ENCODE data around the gene AGO4.
"Not testable (repeated sequence)": the region's sequence is repeated elsewhere in the genome, so short reads cannot be mapped to it uniquely, and the experiment has no call there.

AGO4 gene

DNA sequence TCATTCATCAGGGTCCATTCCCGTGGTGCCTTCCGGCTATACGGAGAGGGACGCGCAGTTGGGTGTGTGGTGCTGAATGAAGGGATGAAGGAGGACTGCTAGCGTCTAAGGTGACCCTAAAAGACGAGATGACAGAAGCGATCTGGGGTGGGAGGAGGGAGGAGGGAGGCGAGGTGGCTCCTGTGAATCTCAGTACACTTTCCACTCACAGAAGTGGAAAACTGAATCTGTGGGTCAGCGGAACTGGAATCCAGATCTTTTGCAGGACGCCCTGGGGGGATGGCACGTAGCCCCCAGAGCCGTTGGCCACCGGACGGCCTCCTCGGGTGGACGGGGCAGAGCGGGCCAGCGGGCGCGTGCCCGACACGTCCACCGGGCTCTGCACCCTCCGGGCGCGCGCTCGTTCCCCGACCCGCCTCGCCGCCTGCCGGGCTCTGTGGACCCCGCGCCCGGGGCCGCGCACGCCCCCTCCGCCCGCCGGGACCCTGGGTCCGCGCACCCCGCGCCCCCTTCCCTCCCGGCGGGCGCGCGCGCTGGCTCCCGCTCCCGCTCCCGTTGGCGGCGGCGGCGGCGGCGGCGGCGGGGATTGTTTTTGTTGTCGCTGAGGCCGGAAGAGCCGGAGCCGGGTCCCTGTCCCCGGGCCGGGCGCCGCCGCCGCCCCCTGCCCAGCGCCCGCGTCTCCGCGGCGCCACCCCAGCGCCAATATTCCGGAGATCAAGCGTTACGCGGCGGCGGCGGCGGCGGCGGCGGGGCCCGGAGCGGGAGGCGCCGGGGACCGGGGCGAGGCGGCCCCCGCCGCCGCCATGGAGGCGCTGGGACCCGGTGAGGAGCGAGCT lies at the start of gene AGO4:
TSS of gene AGO4 (plus strand) at position 403 of the 836 bp plus-strand sequence. CDS start at position 804, 401 bp downstream.
- peak; percentile 46 for DNase-seq (ENCODE audit: insufficient read length, low spot score)
- FAIRE-seq = no peak

DNA sequence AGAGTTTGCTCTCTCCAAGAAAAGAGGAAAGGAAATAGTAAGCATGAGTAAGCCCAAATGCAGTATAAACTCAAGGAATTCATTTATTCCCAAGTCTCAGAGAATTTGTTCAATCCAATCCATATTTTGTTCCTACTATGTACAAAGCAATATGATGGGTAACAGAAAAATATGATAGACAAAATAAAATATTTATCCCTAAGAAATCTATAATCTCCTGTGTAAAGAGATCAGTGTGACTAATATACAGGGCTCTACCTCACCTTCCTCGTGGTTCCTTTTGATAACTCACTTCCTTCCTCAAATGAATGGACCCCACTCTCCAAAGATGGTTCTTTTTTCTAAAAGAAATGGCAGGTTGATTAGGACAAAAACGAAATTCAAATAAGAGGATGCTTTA lies 45.7 kb upstream of the AGO4 start:
- FAIRE-seq = no peak
- no peak for DNase-seq (ENCODE audit: insufficient read length, low spot score)

- DNase-seq (ENCODE audit: insufficient read length, low spot score) (no peak), FAIRE-seq (no peak)
Observed at GRCh38 chr1:35763201-35763600, 44.6 kb upstream of the AGO4 start.

- DNase-seq (ENCODE audit: insufficient read length, low spot score) = no peak
- FAIRE-seq = peak; percentile 70
Observed at GRCh38 chr1:35764283-35764682, 43.5 kb upstream of the AGO4 start.

DNA sequence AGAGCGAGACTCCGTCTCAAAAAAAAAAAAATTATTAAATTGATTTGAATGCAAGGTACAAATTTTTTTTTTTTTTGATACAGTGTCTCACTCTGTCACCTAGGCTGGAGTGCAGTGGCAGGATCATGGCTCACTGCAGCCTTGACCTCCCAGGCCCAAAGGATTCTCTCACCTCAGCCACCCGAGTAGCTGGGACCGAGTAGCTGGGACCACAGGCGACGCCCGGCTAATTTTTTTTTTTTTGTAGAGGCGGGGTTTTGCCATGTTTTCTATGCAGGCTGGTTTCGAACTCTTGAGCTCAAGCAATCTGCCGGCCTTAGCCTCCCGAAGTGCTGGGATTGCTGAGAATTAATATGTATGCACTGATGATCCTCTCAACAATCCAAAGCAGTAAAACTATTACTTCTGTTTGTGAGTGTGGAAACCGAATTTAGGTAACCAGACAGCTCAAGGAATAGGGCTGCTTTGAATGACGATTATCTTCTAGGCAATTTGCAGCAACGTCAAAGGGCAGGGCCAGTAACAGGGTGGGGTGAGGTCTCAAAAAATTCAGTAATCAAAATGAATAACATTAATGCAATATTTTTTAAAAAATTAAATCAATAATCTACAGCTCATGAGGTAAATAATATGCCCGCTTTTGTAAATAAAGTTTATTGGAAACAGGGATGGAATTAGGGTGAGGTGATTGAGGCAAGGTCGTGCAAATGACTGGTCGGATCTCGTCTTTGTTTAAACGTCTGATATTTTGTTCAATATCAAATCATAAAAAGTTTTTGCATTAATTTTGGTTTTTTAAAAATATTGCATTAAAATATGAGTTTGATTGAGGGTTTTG lies 39.2 kb upstream of the AGO4 start:
- FAIRE-seq = peak; percentile 64
- DNase-seq (ENCODE audit: insufficient read length, low spot score) = no peak

DNA sequence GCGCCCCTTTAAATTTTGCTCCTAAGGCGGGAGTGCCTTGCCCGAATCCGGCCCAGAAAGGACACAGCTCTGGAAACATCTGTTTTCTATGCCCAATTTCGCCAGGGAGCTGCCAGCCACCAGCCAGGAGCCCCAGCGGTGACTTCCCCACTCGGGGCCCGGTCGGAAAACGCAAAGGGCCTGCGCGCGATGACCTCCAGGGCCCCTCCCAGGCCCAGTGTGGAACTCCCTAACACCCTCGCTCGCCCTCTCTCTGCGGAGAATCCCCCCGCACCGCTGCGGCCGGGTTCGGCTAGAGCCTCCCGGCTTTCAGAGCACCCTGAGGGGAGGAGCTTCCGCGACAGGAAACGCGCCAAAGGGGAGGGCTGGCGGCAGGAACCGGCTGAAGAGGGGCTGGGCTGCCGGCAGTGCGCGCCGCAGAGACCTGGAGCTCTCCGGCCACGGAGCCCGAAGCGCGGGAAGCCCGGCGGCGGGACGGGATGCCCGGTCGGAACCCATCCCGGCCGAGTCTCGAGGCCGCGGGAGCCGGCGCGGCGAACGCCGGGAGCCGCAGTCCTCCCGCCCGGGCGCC lies 38.5 kb upstream of the AGO4 start:
- DNase-seq (ENCODE audit: insufficient read length, low spot score) (peak; percentile 88), FAIRE-seq (peak; percentile 86)

- FAIRE-seq = no peak
- no peak for DNase-seq (ENCODE audit: insufficient read length, low spot score)
Observed at GRCh38 chr1:35773711-35774110, 34.1 kb upstream of the AGO4 start.

- not testable (repeated sequence) for DNase-seq (ENCODE audit: insufficient read length, low spot score)
Observed at GRCh38 chr1:35776172-35776571, 31.6 kb upstream of the AGO4 start.

DNA sequence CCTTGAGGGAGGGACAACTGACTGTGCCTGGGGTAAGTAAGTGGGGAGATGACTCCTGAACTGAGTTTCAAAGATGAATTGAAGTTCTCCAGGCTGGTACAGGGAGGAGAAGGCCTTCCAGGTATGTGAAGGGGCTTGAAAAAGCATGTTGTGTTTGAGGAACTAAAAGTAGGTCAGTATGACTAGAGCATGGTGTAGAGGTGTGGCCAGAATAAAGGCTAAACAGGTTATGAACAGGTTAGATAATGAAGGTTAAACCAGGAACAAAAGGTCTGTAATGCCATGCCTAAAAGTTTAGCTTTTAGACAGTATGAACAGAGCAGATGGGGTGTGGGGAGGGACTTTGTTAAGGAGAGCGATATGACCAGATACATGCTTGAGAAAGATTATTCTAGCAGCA lies 30.7 kb upstream of the AGO4 start:
- FAIRE-seq = no peak
- DNase-seq (ENCODE audit: insufficient read length, low spot score) = no peak

More at GRCh38 chr1:35776172-35776571, 31.6 kb upstream of the AGO4 start:
- not testable (repeated sequence) for FAIRE-seq

DNA sequence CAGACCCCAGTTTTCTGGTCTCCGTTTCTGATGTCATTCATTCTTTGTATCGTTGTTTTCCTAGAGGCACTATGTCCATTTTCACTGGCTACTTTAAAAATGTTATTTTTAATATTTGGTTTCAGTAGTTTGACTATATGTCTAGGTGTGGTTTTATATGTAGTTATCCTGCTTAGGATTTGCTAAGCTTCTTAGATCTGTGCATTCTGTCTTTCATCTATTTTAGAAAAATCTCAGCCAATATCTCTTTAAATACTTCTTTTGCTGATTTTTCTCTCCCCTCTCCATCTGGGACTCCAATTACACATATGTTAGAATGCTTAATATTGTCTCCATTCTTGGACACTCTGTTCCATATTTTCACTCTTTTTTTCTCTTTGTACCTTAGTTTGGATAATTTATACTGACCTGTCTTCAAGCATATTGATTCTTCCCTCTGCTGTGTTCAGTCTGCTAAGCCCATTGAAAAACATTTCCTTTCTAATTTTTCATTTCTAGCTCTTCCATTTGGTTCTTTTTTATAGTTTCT lies 24.7 kb upstream of the AGO4 start:
- FAIRE-seq (no peak), DNase-seq (ENCODE audit: insufficient read length, low spot score) (no peak)

- DNase-seq (ENCODE audit: insufficient read length, low spot score); FAIRE-seq: not testable (repeated sequence)
Observed at GRCh38 chr1:35784364-35784763, 23.5 kb upstream of the AGO4 start.

DNA sequence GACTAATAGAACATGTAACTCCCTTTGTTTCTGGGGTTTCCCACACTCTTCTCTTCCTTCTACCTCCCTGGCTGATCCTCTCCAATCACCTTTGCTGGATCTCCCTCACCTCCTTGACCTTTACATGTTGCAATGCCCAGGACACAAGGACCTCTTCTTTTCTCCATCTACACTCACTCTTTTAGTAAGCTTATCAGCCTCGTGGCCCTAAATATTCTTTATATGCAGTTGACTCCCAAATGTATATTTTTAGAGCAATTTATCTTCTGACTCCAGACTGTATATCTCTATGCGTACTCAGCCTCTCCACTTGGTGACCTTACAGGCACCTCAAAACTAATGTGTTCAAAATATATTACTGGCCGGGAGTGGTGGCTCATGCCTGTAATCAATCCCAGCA lies 19.7 kb upstream of the AGO4 start:
- FAIRE-seq (no peak), DNase-seq (ENCODE audit: insufficient read length, low spot score) (no peak)

DNA sequence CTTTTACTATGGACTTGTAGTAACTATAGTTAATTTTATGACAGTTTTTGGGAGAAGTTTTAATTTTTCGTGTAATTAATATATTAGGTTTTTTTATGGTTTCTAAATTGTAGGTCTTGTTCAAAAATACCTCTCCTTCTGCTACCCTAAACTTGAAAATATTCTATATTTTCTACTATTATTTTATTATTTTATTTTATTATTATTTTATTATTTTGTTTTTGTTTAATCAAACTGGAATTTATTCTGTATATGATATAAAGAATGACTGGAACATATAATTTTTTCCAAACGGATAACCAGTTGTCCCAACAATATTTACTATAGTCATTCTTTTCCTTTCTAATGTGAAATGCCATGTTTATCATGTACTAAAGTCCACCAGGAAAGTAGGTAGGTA lies 17.1 kb upstream of the AGO4 start:
- FAIRE-seq (no peak), DNase-seq (ENCODE audit: insufficient read length, low spot score) (no peak)

DNA sequence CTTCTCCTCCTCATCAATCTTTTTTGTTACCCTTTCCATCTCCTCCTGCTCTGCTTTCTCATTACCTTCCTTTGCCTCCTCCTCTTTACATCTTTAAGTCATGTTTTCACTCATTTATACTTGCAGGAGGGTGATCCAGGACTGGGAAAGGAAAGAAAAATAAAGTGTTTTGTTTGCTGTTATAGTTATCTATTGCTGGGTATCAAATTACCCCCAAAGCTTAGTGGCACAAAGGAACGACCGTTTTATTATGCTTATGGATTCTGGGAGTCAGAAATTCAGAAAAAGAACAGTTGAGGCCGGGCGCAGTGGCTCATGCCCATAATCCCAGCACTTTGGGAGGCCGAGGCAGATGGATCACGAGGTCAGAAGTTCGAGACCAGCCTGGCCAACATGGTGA lies 12.5 kb upstream of the AGO4 start:
- FAIRE-seq = no peak
- DNase-seq (ENCODE audit: insufficient read length, low spot score) = no peak

GRCh38 chr1:35797380-35797779 lies 10.4 kb upstream of the AGO4 start:
- FAIRE-seq (no peak), DNase-seq (ENCODE audit: insufficient read length, low spot score) (no peak)

GRCh38 chr1:35798019-35798418 lies 9.8 kb upstream of the AGO4 start:
- not testable (repeated sequence) for DNase-seq (ENCODE audit: insufficient read length, low spot score); FAIRE-seq

DNA sequence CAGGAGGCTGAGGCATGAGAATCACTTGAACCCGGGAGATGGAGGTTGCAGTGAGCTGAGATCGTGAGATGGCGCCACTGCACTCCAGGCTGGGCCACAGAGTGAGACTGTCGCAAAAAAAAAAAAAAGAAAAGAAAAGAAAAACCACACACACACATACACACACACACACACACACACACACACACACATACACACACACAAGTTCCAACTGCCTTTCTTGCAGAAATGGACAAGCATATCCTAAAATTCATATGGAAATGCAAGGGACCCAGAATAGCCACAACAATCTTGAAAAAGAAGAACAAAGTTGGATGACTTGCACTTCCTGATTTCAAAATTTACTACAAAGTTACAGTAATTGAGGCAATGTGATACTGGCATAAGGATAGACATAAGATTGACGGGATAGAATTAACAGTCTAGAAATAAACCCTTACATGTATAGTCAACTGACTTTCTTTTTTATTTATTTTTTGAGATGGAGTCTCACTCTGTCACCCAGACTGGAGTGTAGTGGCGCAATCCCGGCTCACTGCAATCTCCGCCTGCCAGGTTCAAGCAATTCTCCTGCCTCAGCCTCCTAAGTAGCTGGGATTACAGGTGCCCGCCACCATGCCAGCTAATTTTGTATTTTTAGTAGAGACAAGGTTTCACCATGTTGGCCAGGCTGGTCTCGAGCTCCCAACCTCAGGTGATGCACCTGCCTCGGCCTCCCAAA lies 7.5 kb upstream of the AGO4 start:
- not testable (repeated sequence) for FAIRE-seq; DNase-seq (ENCODE audit: insufficient read length, low spot score)

DNA sequence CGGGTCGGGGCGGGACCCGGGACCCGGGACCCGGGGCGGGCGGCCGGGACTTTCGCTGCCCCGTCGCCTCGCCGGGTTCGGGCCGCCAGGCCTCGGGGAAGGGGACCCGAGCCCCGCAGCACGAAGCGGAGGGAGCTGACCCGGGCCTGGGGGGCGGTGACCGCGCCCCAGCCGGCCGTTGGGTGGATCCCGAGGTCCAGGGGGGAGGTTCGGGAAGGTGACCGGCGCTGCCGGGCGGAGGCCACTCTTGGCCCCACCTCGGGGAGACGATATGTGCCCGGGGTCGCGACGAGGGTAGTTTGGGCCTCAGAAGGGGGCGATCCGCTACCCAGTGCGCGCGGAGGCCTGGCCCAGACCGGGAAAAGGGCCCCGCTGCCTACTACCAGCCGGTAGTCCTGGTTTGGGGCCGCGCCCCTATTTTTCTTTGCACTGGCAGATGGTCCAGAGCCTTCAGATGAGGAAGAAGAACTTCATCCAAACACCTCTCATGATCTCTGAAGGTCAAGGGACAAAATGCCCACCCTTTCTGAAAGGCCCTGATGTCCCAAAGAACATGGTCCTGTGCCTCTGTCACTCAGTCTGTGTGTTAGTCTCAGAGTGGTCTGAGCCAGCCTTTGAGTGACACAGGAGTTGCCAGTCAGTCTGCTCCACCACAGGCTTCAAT lies 766 bp downstream of the AGO4 start:
- no peak for FAIRE-seq
- peak; percentile 17 for DNase-seq (ENCODE audit: insufficient read length, low spot score)

DNA sequence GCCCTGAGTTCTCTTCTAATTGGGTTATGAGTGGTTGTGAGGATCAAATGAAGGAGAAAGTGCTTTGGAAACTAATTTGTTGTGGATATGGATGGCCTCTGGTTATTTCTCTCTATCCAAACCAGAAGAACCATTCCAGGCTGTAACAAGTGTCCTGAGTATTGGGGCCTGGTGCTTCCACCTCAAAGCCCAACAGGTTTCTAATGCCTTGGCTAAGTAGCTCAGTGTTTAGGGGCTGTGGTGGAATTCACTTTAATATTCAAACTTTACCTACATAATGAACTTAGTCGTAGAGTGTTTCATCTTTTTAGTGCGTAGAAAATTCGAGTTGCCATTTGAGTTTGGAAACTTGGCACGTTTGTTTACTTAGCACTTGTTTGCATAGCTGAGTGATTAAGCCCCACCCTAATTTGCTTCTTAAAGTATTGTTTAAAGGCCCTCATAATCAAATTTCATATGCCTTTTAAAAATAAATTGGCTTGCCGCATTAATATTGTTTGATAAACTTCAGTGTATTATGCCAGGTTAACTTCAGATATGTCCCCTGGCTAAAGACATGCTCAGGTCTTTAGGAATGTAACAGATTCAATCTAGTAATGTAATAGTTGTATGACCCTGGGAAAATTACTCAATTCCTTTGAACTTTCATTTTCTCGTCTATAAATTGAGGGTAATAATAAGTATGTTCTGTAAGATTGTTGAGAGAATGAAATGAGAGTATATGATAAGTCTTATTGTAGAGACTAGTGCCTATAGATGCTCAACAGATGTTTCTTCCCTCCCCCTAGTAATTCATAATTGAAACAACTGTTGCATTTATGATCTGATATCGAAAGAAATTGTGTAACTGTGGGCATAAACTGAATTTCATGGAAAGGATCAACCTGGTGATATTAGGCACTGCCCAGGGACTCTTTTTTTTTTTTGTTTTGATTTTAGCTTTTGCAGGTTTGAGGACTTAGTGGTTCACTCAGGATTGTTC lies 1.6 kb downstream of the AGO4 start:
- no peak for FAIRE-seq
- no peak for DNase-seq (ENCODE audit: insufficient read length, low spot score)
